H1 (cell line): ENCODE results near the gene LGI4. TPM values are rescaled to one million over a fixed set of nuclear protein-coding genes. Genes with fewer than 3 reads are reported as not detected.
A peak's percentile ranks its signal among the peaks of the same experiment; 100 is the strongest.

Source experiments
- CTCF ChIA-PET: fragments of 300-600 bp; sonication (Branson Sonifier 250); formaldehyde crosslinking; loops from one replicate; lab custom pipeline; 2021; ENCODE audit not compliant: partially characterized antibody; lab: Charles Lee
- POLR2A ChIA-PET: fragments of 300-600 bp; sonication (Branson Sonifier 250); formaldehyde crosslinking; loops from one replicate; lab custom pipeline; 2021; ENCODE audit warnings: inconsistent platforms; ENCODE audit not compliant: partially characterized antibody; lab: Charles Lee
- DNase-seq, 2 experiments: peaks; one replicate each; pipeline versions ENCODE4 v3.0.0 to v3.0.0-alpha.2; 2010 to 2022; ENCODE audit warnings: low spot score in 2 of 2, low read depth in 1 of 2, mixed read lengths in 1 of 2
- FAIRE-seq: peaks from 2 replicates; lab custom pipeline; 2011; peaks lifted over from hg19 to GRCh38; lab: Jason Lieb, UNC
- H2AFZ ChIP-seq: 2 replicates; pipeline ENCODE4 v1.8.1; 2012; ENCODE audit warnings: low read length, inconsistent platforms
- H2AK5ac ChIP-seq: 2 replicates; pipeline ENCODE4 v1.6.1; 2013; ENCODE audit warnings: low read depth, low read length
- H2BK120ac ChIP-seq: replicated peaks from 2 replicates; pipeline ENCODE3; 2013; ENCODE audit warnings: low read depth, low read length, inconsistent platforms
- H2BK12ac ChIP-seq: 2 replicates; pipeline ENCODE4 v1.6.1; 2013; ENCODE audit warnings: low read depth, low read length
- H2BK15ac ChIP-seq: 2 replicates; pipeline ENCODE4 v1.6.1; 2013; ENCODE audit warnings: low read length
- H2BK20ac ChIP-seq: 2 replicates; pipeline ENCODE4 v1.6.1; 2013; ENCODE audit warnings: low read length
- H2BK5ac ChIP-seq: 2 replicates; pipeline ENCODE4 v1.6.1; 2013; ENCODE audit warnings: low read depth, low read length
- H3K14ac ChIP-seq: 2 replicates; pipeline ENCODE4 v1.6.1; 2013; ENCODE audit warnings: inconsistent platforms; ENCODE audit not compliant: insufficient read length
- H3K18ac ChIP-seq: 2 replicates; pipeline ENCODE4 v1.6.1; 2013; ENCODE audit warnings: low read length; ENCODE audit errors: extremely low read depth
- H3K23ac ChIP-seq: 2 replicates; pipeline ENCODE4 v1.6.1; 2013; ENCODE audit warnings: inconsistent platforms; ENCODE audit not compliant: insufficient read length
- H3K23me2 ChIP-seq: 2 replicates; pipeline ENCODE4 v1.6.1; 2013; ENCODE audit warnings: low read depth, low read length
- H3K27ac ChIP-seq: 2 replicates; pipeline ENCODE4 v1.6.1; 2011; ENCODE audit warnings: low read depth, low read length, inconsistent platforms
- H3K27me3 ChIP-seq, 4 experiments: replicated peaks in 1 of 4; 1 replicate in 1 of 4; 2 replicates in 3 of 4; pipeline versions ENCODE4 v1.6.1 to v1.8.1; 2011 to 2013; ENCODE audit warnings: low read length in 3 of 4, mild to moderate bottlenecking in 3 of 4, inconsistent platforms in 2 of 4, mixed read lengths in 2 of 4, moderate library complexity in 1 of 4; ENCODE audit not compliant: control insufficient read depth in 3 of 4, insufficient read depth in 3 of 4; ENCODE audit errors: extremely low read depth in 1 of 4
- H3K36me3 ChIP-seq, 4 experiments: 2 replicates each; pipeline versions ENCODE4 v1.6.1 to v1.8.1; 2011 to 2013; ENCODE audit warnings: mild to moderate bottlenecking in 4 of 4, low read length in 3 of 4, moderate library complexity in 2 of 4, control low read depth in 1 of 4, inconsistent platforms in 1 of 4; ENCODE audit not compliant: insufficient read depth in 4 of 4, control insufficient read depth in 2 of 4
- H3K4ac ChIP-seq: replicated peaks from 2 replicates; pipeline ENCODE3; 2013; ENCODE audit warnings: low read length, low read depth, mixed read lengths, inconsistent platforms; ENCODE audit not compliant: insufficient read length
- H3K4me1 ChIP-seq, 4 experiments: replicated peaks in 1 of 4; 1 replicate in 1 of 4; 2 replicates in 3 of 4; pipeline versions ENCODE4 v1.6.1 to v1.8.1; 2011 to 2013; ENCODE audit warnings: low read length in 3 of 4, inconsistent platforms in 2 of 4, mixed read lengths in 1 of 4; ENCODE audit not compliant: insufficient read depth in 4 of 4, control insufficient read depth in 3 of 4
- H3K4me2 ChIP-seq, 2 experiments: 2 replicates each; pipeline versions ENCODE4 v1.6.1 to v1.8.1; 2011 to 2013; ENCODE audit warnings: low read depth in 2 of 2, low read length in 2 of 2, control low read depth in 1 of 2, inconsistent platforms in 1 of 2, mild to moderate bottlenecking in 1 of 2; ENCODE audit not compliant: insufficient read depth in 1 of 2
- H3K4me3 ChIP-seq, 4 experiments: fragments of 200-600, 300-600 bp in 1 of 4; sonication (generic), shearing (Covaris generic), sonication (Bioruptor Twin) in 1 of 4; 2 replicates each; pipeline versions ENCODE4 v1.5.1 to v1.8.1; 2011 to 2016; ENCODE audit warnings: low read length in 4 of 4, low read depth in 3 of 4, control low read depth in 2 of 4, inconsistent platforms in 2 of 4, mild to moderate bottlenecking in 2 of 4, mixed read lengths in 1 of 4, moderate library complexity in 1 of 4; ENCODE audit not compliant: insufficient read depth in 2 of 4; ENCODE audit errors: extremely low read depth in 1 of 4
- H3K56ac ChIP-seq: replicated peaks from 2 replicates; pipeline ENCODE3; 2013; ENCODE audit warnings: low read depth, mild to moderate bottlenecking, mixed read lengths, low read length, inconsistent platforms; ENCODE audit not compliant: insufficient read length
- H3K79me1 ChIP-seq: 2 replicates; pipeline ENCODE4 v1.6.1; 2013; ENCODE audit warnings: low read depth, low read length, control low read depth
- H3K79me2 ChIP-seq, 2 experiments: 2 replicates each; pipeline versions ENCODE4 v1.6.1 to v1.8.1; 2012 to 2013; ENCODE audit warnings: low read length in 2 of 2, mild to moderate bottlenecking in 2 of 2, inconsistent platforms in 1 of 2; ENCODE audit not compliant: insufficient read depth in 2 of 2, control insufficient read depth in 1 of 2
- H3K9ac ChIP-seq, 4 experiments: replicated peaks in 1 of 4; 1 replicate in 1 of 4; 2 replicates in 3 of 4; pipeline versions ENCODE4 v1.6.1 to v1.8.1; 2011 to 2013; ENCODE audit warnings: low read depth in 3 of 4, low read length in 3 of 4, control low read depth in 2 of 4, mild to moderate bottlenecking in 2 of 4, moderate library complexity in 2 of 4, inconsistent platforms in 1 of 4; ENCODE audit errors: extremely low read depth in 1 of 4
- H3K9me3 ChIP-seq, 2 experiments: 2 replicates each; pipeline versions ENCODE4 v1.6.1 to v1.8.1; 2012 to 2013; ENCODE audit warnings: mild to moderate bottlenecking in 2 of 2, moderate library complexity in 2 of 2, control low read depth in 1 of 2, inconsistent platforms in 1 of 2, low read depth in 1 of 2, low read length in 1 of 2, mixed read lengths in 1 of 2; ENCODE audit not compliant: insufficient read depth in 2 of 2
- H4K20me1 ChIP-seq, 2 experiments: replicated peaks in 1 of 2; 2 replicates each; pipeline versions ENCODE3 to v1.8.1; 2011 to 2013; ENCODE audit warnings: inconsistent platforms in 2 of 2, low read length in 2 of 2, mild to moderate bottlenecking in 1 of 2; ENCODE audit not compliant: insufficient read depth in 2 of 2, control insufficient read depth in 1 of 2
- H4K5ac ChIP-seq: 2 replicates; pipeline ENCODE4 v1.6.1; 2013; ENCODE audit warnings: low read length, low read depth, mixed read lengths, inconsistent platforms; ENCODE audit not compliant: insufficient read length
- H4K8ac ChIP-seq: 2 replicates; pipeline ENCODE4 v1.8.0; 2013; ENCODE audit warnings: mild to moderate bottlenecking, moderate library complexity, low read length, inconsistent platforms; ENCODE audit not compliant: insufficient read depth; ENCODE audit errors: extremely low read depth
- H4K91ac ChIP-seq: replicated peaks from 2 replicates; pipeline ENCODE3; 2013; ENCODE audit warnings: low read length, mixed read lengths, inconsistent platforms; ENCODE audit not compliant: insufficient read length
- BACH1 ChIP-seq: IDR thresholded peaks from 2 replicates; pipeline ENCODE4 v1.6.1; 2012; ENCODE audit warnings: low read length, improper control_type of control experiment
- CBX5 ChIP-seq: fragments of 300-800, 300-1000 bp; sonication (generic); IDR thresholded peaks from 2 replicates; pipeline ENCODE4 v1.7.1; 2016; ENCODE audit warnings: antibody characterized with exemption, low read length, low read depth
- CHD1 ChIP-seq: IDR thresholded peaks from 2 replicates; pipeline ENCODE4 v1.6.1; 2012; ENCODE audit warnings: low read depth, low read length, improper control_type of control experiment
- CREB1 ChIP-seq: IDR thresholded peaks from 2 replicates; pipeline ENCODE4 v1.6.1; 2012; ENCODE audit warnings: inconsistent platforms
- E2F6 ChIP-seq: IDR thresholded peaks from 2 replicates; pipeline ENCODE4 v1.6.1; 2012; ENCODE audit warnings: inconsistent platforms
- JUN ChIP-seq: IDR thresholded peaks from 2 replicates; pipeline ENCODE4 v1.6.1; 2011; ENCODE audit warnings: low read depth, mild to moderate bottlenecking, improper control_type of control experiment, low read length
- KDM1A ChIP-seq: fragments of 200-600, 300-600 bp; sonication (generic); IDR thresholded peaks from 2 replicates; pipeline ENCODE4 v1.7.1; 2016; ENCODE audit warnings: mild to moderate bottlenecking, low read length, borderline replicate concordance
- POLR2AphosphoS5 ChIP-seq: IDR thresholded peaks from 2 replicates; pipeline ENCODE4 v1.6.1; 2011; ENCODE audit warnings: low read depth, low read length
- RNF2 ChIP-seq: fragments of 200-900, 300-1000 bp; sonication (generic); IDR thresholded peaks from 2 replicates; pipeline ENCODE4 v1.7.1; 2016; ENCODE audit warnings: borderline replicate concordance, low read depth, mild to moderate bottlenecking, antibody characterized with exemption, low read length; ENCODE audit not compliant: poor library complexity, severe bottlenecking; ENCODE audit errors: missing control alignments
- SIRT6 ChIP-seq: IDR thresholded peaks from one replicate; pipeline ENCODE4 v1.7.1; 2012; ENCODE audit warnings: low read length, inconsistent platforms
- SIX5 ChIP-seq: IDR thresholded peaks from 2 replicates; pipeline ENCODE4 v1.6.1; 2011; ENCODE audit warnings: mild to moderate bottlenecking, low read depth, low read length
- TEAD4 ChIP-seq: IDR thresholded peaks from 2 replicates; pipeline ENCODE4 v1.6.1; 2012; ENCODE audit warnings: low read depth, low read length, inconsistent platforms, mixed read lengths
- YY1 ChIP-seq: IDR thresholded peaks from 2 replicates; pipeline ENCODE4 v1.6.1; 2011; ENCODE audit warnings: low read depth, mild to moderate bottlenecking, low read length
- WGBS, 2 experiments: shearing (Covaris generic) in 1 of 2; methylation state at CpG; one replicate each; pipeline versions ENCODE4 v1.1.6 to v1.1.7; 2013 to 2015; ENCODE audit warnings: low lambda C conversion rate in 2 of 2, mixed read lengths in 2 of 2, inconsistent platforms in 1 of 2, low coverage in 1 of 2, missing lambda C conversion rate in 1 of 2; ENCODE audit not compliant: insufficient replicate concordance in 2 of 2, insufficient coverage in 1 of 2, insufficient read length in 1 of 2; ENCODE audit errors: extremely low coverage in 1 of 2, missing lambda C conversion rate in 1 of 2; 5-methylcytosine and 5-hydroxymethylcytosine counted together
- polyA plus RNA-seq, 7 experiments: library from polyadenylated mRNA; depleted of rRNA in 3 of 7; stranded (reverse) in 5 of 7; unstranded in 2 of 7; fragments of >200 nt in 5 of 7; fragments of 200-250 nt in 2 of 7; gene quantifications; 1 replicate in 5 of 7; 2 replicates in 1 of 7; 4 replicates in 1 of 7; pipeline versions ENCODE4 v1.2.1 to v1.2.3, GENCODE V29; 2011 to 2013; ENCODE audit warnings: missing spikeins in 2 of 7, mixed read lengths in 2 of 7
- total RNA-seq: library from RNA; stranded (reverse); fragmentation: NEBNext Ultra II Directional; extraction: Animal tissue kit (Norgen Biotek cat#: 25700); gene quantifications from 2 replicates; pipeline ENCODE4 v1.2.1, GENCODE V29; 2021

LGI4 gene
- total and polyA plus RNA-seq, 2 of the 8 experiments (the other 6 are each of a cell fraction or from before 2014, with no cell fraction given): 2.0 to 8.2 TPM

- H3K36me3 ChIP-seq: no peaks in the 10 kb centered on the region
- no peaks in the 10 kb centered on the region for H3K79me2 ChIP-seq
- peaks cover 2% of the 10 kb centered on the region; the same call in 1 of the 2 replicates for H3K23me2 ChIP-seq
- no peak overlapping the region for H2BK20ac ChIP-seq
- H3K27ac ChIP-seq: no peak overlapping the region
- ChIA-PET CTCF (interaction anchor here (0.6 to 3.4 kb wide), 9 partner anchors 10 to 56 kb away, joined by 3 to 19 read pairs (median 6); partner anchors contain the start of genes FXYD5 and LGI4), POLR2A (interaction anchor here (0.7 to 1.3 kb wide), 4 partner anchors 8 to 18 kb away, joined by 3 to 4 read pairs (median 4); no protein-coding TSS in a partner anchor)
- no peaks in the 10 kb centered on the region for H4K20me1 ChIP-seq
- H3K79me1 ChIP-seq: no peaks in the 10 kb centered on the region
- no peak overlapping the region for H2BK5ac ChIP-seq
- H3K4me3 ChIP-seq: no peak overlapping the region
- 96% methylated on average over 29 of the region's 29 CpGs; no CpG with 5 or more reads in 1 of the 2 experiments for WGBS, 2 experiments
- no peak overlapping the region for H4K8ac ChIP-seq
- FAIRE-seq (no peak), DNase-seq (no peak)
- H3K4ac ChIP-seq: no peak overlapping the region
- no peak overlapping the region for H4K5ac ChIP-seq
- no peaks in the 10 kb centered on the region for H3K9me3 ChIP-seq
- peaks cover 0 to 3% (median 1%) of the 10 kb centered on the region in 4 experiments; a peak in 3 of 7 replicates for H3K4me1 ChIP-seq
- H2BK120ac ChIP-seq: no peak overlapping the region
- H3K14ac ChIP-seq: no peak overlapping the region
- H3K4me2 ChIP-seq: no peak overlapping the region
- no peak overlapping the region for H3K18ac ChIP-seq
- no peaks in the 10 kb centered on the region for H3K27me3 ChIP-seq
- H3K56ac ChIP-seq: no peak overlapping the region
- no peak overlapping the region for H4K91ac ChIP-seq
- no peak overlapping the region for H2AFZ ChIP-seq
- no peak overlapping the region for H2AK5ac ChIP-seq
- H2BK15ac ChIP-seq: no peak overlapping the region
- peak overlapping the region; percentile 18; the same call in 1 of the 2 replicates for H2BK12ac ChIP-seq
- no peak overlapping the region for H3K23ac ChIP-seq
- no peak overlapping the region for H3K9ac ChIP-seq
- no peak for TF ChIP-seq TEAD4
- no peak for TF ChIP-seq YY1
- no peak for TF ChIP-seq POLR2AphosphoS5
- no peak for TF ChIP-seq JUN
- TF ChIP-seq E2F6: no peak
- no peak for TF ChIP-seq KDM1A
- TF ChIP-seq CHD1: no peak
- TF ChIP-seq CBX5: no peak
- no peak for TF ChIP-seq SIRT6
- TF ChIP-seq CREB1: no peak
- TF ChIP-seq RNF2: no peak
- no peak for TF ChIP-seq BACH1
- TF ChIP-seq SIX5: no peak
These were observed 36.3 kb downstream of the LGI4 start for GRCh38 chr19:35098413-35099049.
